A549 treated with GW870086 at 1 μM for 4 hours (cell line): Measurements from ENCODE around the gene PTPRO. TPM values are rescaled to one million over a fixed set of nuclear protein-coding genes. Genes with fewer than 3 reads are reported as not detected.

Source experiments
- total RNA-seq: library from RNA; stranded (reverse); fragments of 200-300 nt; extraction: Qiagen RNA extraction; gene quantifications from 5 replicates; pipeline ENCODE4 v1.2.3, GENCODE V29; 2022; ENCODE audit warnings: low read depth

PTPRO gene
- total RNA-seq = 0.03 to 0.14 TPM in 2 of 5 replicates, not detected in the others

DNA sequence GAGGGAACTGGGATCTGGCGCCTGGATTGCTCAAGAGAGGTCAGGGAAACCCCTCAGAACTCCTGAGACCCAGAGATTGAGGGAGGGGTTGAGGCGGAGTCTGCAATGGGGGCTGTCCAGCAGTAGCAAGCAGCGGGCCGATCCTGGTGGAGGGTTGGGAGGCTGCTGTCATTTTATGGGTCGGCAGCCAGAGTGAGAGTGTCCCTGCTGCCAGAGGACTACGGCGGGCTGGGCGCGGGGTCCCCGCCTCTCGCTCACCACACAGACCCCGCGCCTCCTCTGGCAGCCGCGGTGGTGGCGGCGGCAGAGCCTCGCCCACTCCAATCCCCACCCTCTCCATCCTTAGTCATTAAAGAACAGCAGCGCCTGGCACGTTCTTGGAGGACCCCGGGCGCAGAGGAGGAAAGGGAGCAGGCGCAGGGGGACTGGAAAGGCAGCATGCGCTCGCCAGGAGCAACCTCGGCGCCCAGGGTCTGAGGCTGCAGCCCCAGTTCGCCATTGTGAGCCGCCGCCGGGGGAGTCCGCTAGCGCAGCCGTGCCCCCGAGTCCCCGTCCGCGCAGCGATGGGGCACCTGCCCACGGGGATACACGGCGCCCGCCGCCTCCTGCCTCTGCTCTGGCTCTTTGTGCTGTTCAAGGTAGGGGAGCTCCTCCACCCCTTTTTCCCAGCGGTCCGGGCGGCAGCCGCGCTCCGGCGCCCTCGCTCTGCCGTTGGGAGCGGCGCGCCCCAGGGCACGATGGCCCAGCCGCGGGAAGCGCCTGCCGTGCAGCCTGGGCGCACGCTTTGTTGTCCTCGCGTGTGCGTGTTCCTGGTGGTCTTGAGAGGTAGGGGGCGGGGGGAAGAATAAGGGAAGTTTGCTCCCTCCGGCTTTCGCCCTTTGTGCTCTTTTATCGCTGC is at the start of gene PTPRO:
TSS of gene PTPRO (plus strand) at position 345 of the 898 bp plus-strand sequence.

Other genes starting within 250 kb of the PTPRO start
- gene RERG, start 101.1 kb upstream of the PTPRO start, total RNA-seq = 0.09 to 0.20 TPM (median 0.13 TPM) in 5 replicates